HEK293 (cell line): ENCODE results near the gene ACAP2.

Source experiments
- GLI2 ChIP-seq: fragments of 450-650 bp; formaldehyde crosslinking; IDR thresholded peaks from 2 replicates; pipeline ENCODE4; 2017; ENCODE audit warnings: missing biosample characterization, missing genetic modification characterization, low read depth, borderline replicate concordance
- KLF17 ChIP-seq: fragments of 450-650 bp; formaldehyde crosslinking; IDR thresholded peaks from 2 replicates; pipeline ENCODE4 v1.5.1; 2016; ENCODE audit warnings: missing biosample characterization, missing genetic modification characterization
- KLF9 ChIP-seq: fragments of 450-650 bp; formaldehyde crosslinking; IDR thresholded peaks from 2 replicates; pipeline ENCODE4 v1.5.1; 2016; ENCODE audit warnings: missing biosample characterization, missing genetic modification characterization, low read depth
- MZF1 ChIP-seq: fragments of 450-650 bp; formaldehyde crosslinking; IDR thresholded peaks from 2 replicates; pipeline ENCODE4 v1.5.1; 2017; ENCODE audit warnings: missing biosample characterization, missing genetic modification characterization, borderline replicate concordance
- OVOL3 ChIP-seq: fragments of 450-650 bp; formaldehyde crosslinking; IDR thresholded peaks from 2 replicates; pipeline ENCODE4 v1.5.1; 2016; ENCODE audit warnings: missing biosample characterization, missing genetic modification characterization
- PATZ1 ChIP-seq: fragments of 450-650 bp; formaldehyde crosslinking; IDR thresholded peaks from 2 replicates; pipeline ENCODE4 v1.5.1; 2016; ENCODE audit warnings: missing biosample characterization, missing genetic modification characterization
- PRDM1 ChIP-seq: fragments of 450-650 bp; formaldehyde crosslinking; IDR thresholded peaks from 2 replicates; pipeline ENCODE4; 2016; ENCODE audit warnings: missing biosample characterization, missing genetic modification characterization
- PRDM10 ChIP-seq: fragments of 450-650 bp; formaldehyde crosslinking; IDR thresholded peaks from 2 replicates; pipeline ENCODE4 v1.5.1; 2016; ENCODE audit warnings: missing biosample characterization, missing genetic modification characterization
- REPIN1 ChIP-seq: fragments of 450-650 bp; formaldehyde crosslinking; IDR thresholded peaks from 2 replicates; pipeline ENCODE4 v1.5.1; 2017; ENCODE audit warnings: missing biosample characterization, missing genetic modification characterization, low read depth
- SP7 ChIP-seq: fragments of 450-650 bp; formaldehyde crosslinking; IDR thresholded peaks from 2 replicates; pipeline ENCODE4 v1.5.1; 2016; ENCODE audit warnings: missing biosample characterization, missing genetic modification characterization
- YY2 ChIP-seq: fragments of 450-650 bp; formaldehyde crosslinking; IDR thresholded peaks from 2 replicates; pipeline ENCODE4 v1.5.1; 2016; ENCODE audit warnings: missing biosample characterization, missing genetic modification characterization
- ZBTB10 ChIP-seq: fragments of 450-650 bp; formaldehyde crosslinking; IDR thresholded peaks from 2 replicates; pipeline ENCODE4 v1.5.1; 2016; ENCODE audit warnings: missing biosample characterization, missing genetic modification characterization
- ZBTB21 ChIP-seq: fragments of 450-650 bp; formaldehyde crosslinking; IDR thresholded peaks from 2 replicates; pipeline ENCODE4 v1.5.1; 2017; ENCODE audit warnings: missing biosample characterization, missing genetic modification characterization
- ZFP69B ChIP-seq: fragments of 450-650 bp; formaldehyde crosslinking; IDR thresholded peaks from 2 replicates; pipeline ENCODE4 v1.5.1; 2016; ENCODE audit warnings: missing biosample characterization, missing genetic modification characterization
- ZIC2 ChIP-seq: fragments of 450-650 bp; formaldehyde crosslinking; IDR thresholded peaks from 2 replicates; pipeline ENCODE4 v1.5.1; 2016; ENCODE audit warnings: missing biosample characterization, missing genetic modification characterization
- ZNF121 ChIP-seq: fragments of 450-650 bp; formaldehyde crosslinking; IDR thresholded peaks from 2 replicates; pipeline ENCODE4 v1.5.1; 2016; ENCODE audit warnings: missing biosample characterization, missing genetic modification characterization
- ZNF140 ChIP-seq: fragments of 450-650 bp; formaldehyde crosslinking; IDR thresholded peaks from 2 replicates; pipeline ENCODE4 v1.5.1; 2016; ENCODE audit warnings: missing biosample characterization, missing genetic modification characterization
- ZNF211 ChIP-seq: fragments of 450-650 bp; formaldehyde crosslinking; IDR thresholded peaks from 2 replicates; pipeline ENCODE4 v1.5.1; 2016; ENCODE audit warnings: low read depth, missing biosample characterization, missing genetic modification characterization
- ZNF280D ChIP-seq: fragments of 450-650 bp; formaldehyde crosslinking; IDR thresholded peaks from 2 replicates; pipeline ENCODE4 v1.5.1; 2016; ENCODE audit warnings: missing biosample characterization, missing genetic modification characterization
- ZNF341 ChIP-seq: fragments of 450-650 bp; formaldehyde crosslinking; IDR thresholded peaks from 2 replicates; pipeline ENCODE4; 2016; ENCODE audit warnings: low read depth, missing biosample characterization, missing genetic modification characterization
- ZNF398 ChIP-seq: fragments of 450-650 bp; formaldehyde crosslinking; IDR thresholded peaks from 2 replicates; pipeline ENCODE4 v1.5.1; 2017; ENCODE audit warnings: missing biosample characterization, missing genetic modification characterization
- ZNF600 ChIP-seq: fragments of 450-650 bp; formaldehyde crosslinking; IDR thresholded peaks from 2 replicates; pipeline ENCODE4 v1.5.1; 2016; ENCODE audit warnings: missing biosample characterization, missing genetic modification characterization
- ZNF629 ChIP-seq: fragments of 450-650 bp; formaldehyde crosslinking; IDR thresholded peaks from 2 replicates; pipeline ENCODE4 v1.5.1; 2017; ENCODE audit warnings: missing biosample characterization, missing genetic modification characterization
- ZNF701 ChIP-seq: fragments of 450-650 bp; formaldehyde crosslinking; IDR thresholded peaks from 2 replicates; pipeline ENCODE4 v1.5.1; 2016; ENCODE audit warnings: missing biosample characterization, missing genetic modification characterization
- ZSCAN30 ChIP-seq: fragments of 450-650 bp; IDR thresholded peaks from 2 replicates; pipeline ENCODE4 v1.5.1; 2018; ENCODE audit warnings: missing biosample characterization, mild to moderate bottlenecking, missing genetic modification characterization, moderate library complexity

Gene ACAP2

GRCh38 chr3:195263193-195263924 lies 179.5 kb downstream of the ACAP2 start (continued):
- TF ChIP-seq ZNF280D (tag by site-specific recombination) = no peak
- peak; percentile 42; the same call in 1 of the 2 replicates for TF ChIP-seq ZNF341 (tag by site-specific recombination)
- TF ChIP-seq ZNF140 (tag by site-specific recombination) = no peak
- TF ChIP-seq KLF17 (tag by site-specific recombination) = 0 out of 2 replicates have a peak, but pooled peaks have one; percentile 62
- TF ChIP-seq ZNF600 (tag by site-specific recombination) = 0 out of 2 replicates have a peak, but pooled peaks have one; percentile 45
- no peak for TF ChIP-seq ZBTB10 (tag by site-specific recombination)
- no peak for TF ChIP-seq ZNF121 (tag by site-specific recombination)
- TF ChIP-seq ZFP69B = no peak
- TF ChIP-seq ZBTB21 = no peak
- TF ChIP-seq ZSCAN30 (tag by site-specific recombination) = no peak
- no peak for TF ChIP-seq GLI2 (tag by site-specific recombination)
- TF ChIP-seq ZNF701 (tag by site-specific recombination) = no peak
- TF ChIP-seq MZF1 (tag by site-specific recombination) = peak; percentile 67; the same call in 1 of the 2 replicates
- no peak for TF ChIP-seq YY2 (tag by site-specific recombination)
- TF ChIP-seq ZNF629 = peak; percentile 80
- TF ChIP-seq ZNF398 (tag by site-specific recombination) = peak; percentile 54
- TF ChIP-seq OVOL3 (tag by site-specific recombination) = no peak
- no peak for TF ChIP-seq ZNF211 (tag by site-specific recombination)
- no peak for TF ChIP-seq SP7 (tag by site-specific recombination)
- 0 out of 2 replicates have a peak, but pooled peaks have one; percentile 25 for TF ChIP-seq PRDM1
- TF ChIP-seq ZIC2 = no peak
- 0 out of 2 replicates have a peak, but pooled peaks have one; percentile 14 for TF ChIP-seq PATZ1 (tag by site-specific recombination)
- no peak for TF ChIP-seq REPIN1
- TF ChIP-seq PRDM10 (tag by site-specific recombination) = no peak; the same call in 1 of the 2 replicates
- TF ChIP-seq KLF9 (tag by site-specific recombination) = no peak
